DND-41 (cell line): ENCODE measurements around the gene ZNF333.
A peak's percentile ranks its signal among the peaks of the same experiment; 100 is the strongest.
"Not testable (repeated sequence)": the region's sequence is repeated elsewhere in the genome, so short reads cannot be mapped to it uniquely, and the experiment has no call there.

Experiments used
- ATAC-seq: fragments of 200-7000 bp; cut with Tn5 transposase; 3 replicates; pipeline ENCODE4 v1.9.1; 2021; ENCODE audit warnings: low read depth; ENCODE audit not compliant: insufficient read depth
- DNase-seq: peaks from one replicate; pipeline ENCODE4 v3.0.0-alpha.2; 2020
- H2AFZ ChIP-seq: 2 replicates; pipeline ENCODE4 v1.6.0; 2012; ENCODE audit warnings: low read depth, low read length
- H3K27ac ChIP-seq: 2 replicates; pipeline ENCODE4 v1.5.1; 2012; ENCODE audit warnings: low read length, inconsistent platforms
- H3K27me3 ChIP-seq: fragments of 200-600 bp; sonication (generic); 2 replicates; pipeline ENCODE4 v1.6.0; 2012; ENCODE audit warnings: low read length, mild to moderate bottlenecking, inconsistent platforms; ENCODE audit not compliant: insufficient read depth, poor library complexity
- H3K36me3 ChIP-seq: 2 replicates; pipeline ENCODE4 v1.5.1; 2012; ENCODE audit warnings: low read length, inconsistent platforms; ENCODE audit not compliant: insufficient read depth
- H3K4me1 ChIP-seq: 2 replicates; pipeline ENCODE4 v1.5.1; 2012; ENCODE audit warnings: mild to moderate bottlenecking, low read length; ENCODE audit not compliant: insufficient read depth
- H3K4me2 ChIP-seq: 2 replicates; pipeline ENCODE4 v1.6.0; 2012; ENCODE audit warnings: mild to moderate bottlenecking, moderate library complexity, low read length, inconsistent platforms; ENCODE audit not compliant: insufficient read depth
- H3K4me3 ChIP-seq, 2 experiments: fragments of 200-600 bp in 1 of 2; shearing (Covaris generic) in 1 of 2; 2 replicates each; pipeline ENCODE4 v1.5.1; 2012 to 2016; ENCODE audit warnings: inconsistent platforms in 2 of 2, low read length in 2 of 2, mild to moderate bottlenecking in 2 of 2, low read depth in 1 of 2, moderate library complexity in 1 of 2
- H3K79me2 ChIP-seq: 2 replicates; pipeline ENCODE4 v1.6.0; 2012; ENCODE audit warnings: low read length, inconsistent platforms; ENCODE audit not compliant: insufficient read depth
- H3K9ac ChIP-seq: 2 replicates; pipeline ENCODE4 v1.6.0; 2012; ENCODE audit warnings: low read depth, mild to moderate bottlenecking, inconsistent platforms, low read length, moderate library complexity
- H3K9me3 ChIP-seq: 2 replicates; pipeline ENCODE4 v1.5.1; 2012; ENCODE audit warnings: low read length, moderate library complexity, mild to moderate bottlenecking, inconsistent platforms; ENCODE audit not compliant: insufficient read depth, severe bottlenecking
- H4K20me1 ChIP-seq: 2 replicates; pipeline ENCODE4 v1.6.0; 2012; ENCODE audit warnings: low read length; ENCODE audit not compliant: insufficient read depth
- EZH2 ChIP-seq: IDR thresholded peaks from 3 replicates; pipeline ENCODE4 v1.6.1; 2012; ENCODE audit warnings: borderline replicate concordance, low read depth, mild to moderate bottlenecking, moderate library complexity, low read length, inconsistent platforms; ENCODE audit not compliant: severe bottlenecking
- TF ChIP-seq, protein P1 (sequence below): IDR thresholded peaks from 2 replicates; pipeline ENCODE4 v1.5.1; 2012; ENCODE audit warnings: borderline replicate concordance, low read length, moderate library complexity, mild to moderate bottlenecking; ENCODE audit not compliant: poor library complexity, severe bottlenecking; ENCODE audit errors: extremely low read depth

Gene ZNF333

DNA sequence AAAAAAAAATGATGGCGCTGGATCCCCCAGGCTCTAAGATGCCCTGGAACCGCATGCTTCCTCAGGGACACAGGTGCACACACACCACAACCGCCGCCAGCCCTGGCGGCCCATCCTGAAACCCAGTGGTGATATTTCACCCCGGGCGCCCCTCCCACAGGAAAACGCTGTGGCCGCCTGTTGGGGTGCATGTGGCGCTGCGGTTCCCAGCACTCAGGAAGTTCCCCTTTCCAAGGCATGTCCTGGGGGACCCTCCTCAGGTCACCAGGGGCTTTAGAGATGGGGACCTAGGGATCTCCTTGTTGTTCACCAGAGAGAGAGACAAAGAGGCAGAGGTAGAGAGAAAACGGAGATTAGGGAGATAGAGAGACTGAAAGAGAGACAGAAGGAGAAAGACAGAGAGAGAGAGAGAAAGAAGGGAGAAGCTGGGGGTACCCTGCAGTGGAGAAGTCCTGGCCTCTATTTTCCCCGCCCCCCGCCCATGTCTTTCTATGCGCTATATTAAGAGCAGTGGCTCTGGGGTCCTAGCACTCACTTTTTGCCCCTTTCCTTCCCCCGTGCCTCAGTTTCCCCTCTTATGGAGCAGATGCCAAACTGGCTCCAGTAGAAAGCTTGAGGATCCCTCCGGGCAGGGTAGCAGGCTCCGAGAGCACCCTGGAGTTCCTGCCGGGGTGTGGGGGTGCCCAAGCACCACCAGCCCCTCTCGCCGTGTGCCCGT lies 86.2 kb downstream of the ZNF333 start:
- Histone ChIP-seq H3K9me3 (no peaks in the 10 kb centered on the region), H3K9ac (peak overlapping the region; percentile 49), H3K27ac (peak overlapping the region; percentile 82), H3K4me2 (peak overlapping the region; percentile 68), H3K4me3 (peak overlapping the region; percentile 30 to 60; a peak in 3 of 4 replicates), H4K20me1 (no peaks in the 10 kb centered on the region), H3K36me3 (peaks cover 8% of the 10 kb centered on the region), H3K4me1 (peaks cover 53% of the 10 kb centered on the region), H2AFZ (peak overlapping the region; percentile 54), H3K79me2 (0 out of 2 replicates have a peak, but pooled peaks cover 2% of the 10 kb centered on the region), H3K27me3 (no peaks in the 10 kb centered on the region)
- TF ChIP-seq, protein P1, sequence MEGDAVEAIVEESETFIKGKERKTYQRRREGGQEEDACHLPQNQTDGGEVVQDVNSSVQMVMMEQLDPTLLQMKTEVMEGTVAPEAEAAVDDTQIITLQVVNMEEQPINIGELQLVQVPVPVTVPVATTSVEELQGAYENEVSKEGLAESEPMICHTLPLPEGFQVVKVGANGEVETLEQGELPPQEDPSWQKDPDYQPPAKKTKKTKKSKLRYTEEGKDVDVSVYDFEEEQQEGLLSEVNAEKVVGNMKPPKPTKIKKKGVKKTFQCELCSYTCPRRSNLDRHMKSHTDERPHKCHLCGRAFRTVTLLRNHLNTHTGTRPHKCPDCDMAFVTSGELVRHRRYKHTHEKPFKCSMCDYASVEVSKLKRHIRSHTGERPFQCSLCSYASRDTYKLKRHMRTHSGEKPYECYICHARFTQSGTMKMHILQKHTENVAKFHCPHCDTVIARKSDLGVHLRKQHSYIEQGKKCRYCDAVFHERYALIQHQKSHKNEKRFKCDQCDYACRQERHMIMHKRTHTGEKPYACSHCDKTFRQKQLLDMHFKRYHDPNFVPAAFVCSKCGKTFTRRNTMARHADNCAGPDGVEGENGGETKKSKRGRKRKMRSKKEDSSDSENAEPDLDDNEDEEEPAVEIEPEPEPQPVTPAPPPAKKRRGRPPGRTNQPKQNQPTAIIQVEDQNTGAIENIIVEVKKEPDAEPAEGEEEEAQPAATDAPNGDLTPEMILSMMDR: no peak
- no peak for TF ChIP-seq EZH2
- ATAC-seq (peak; percentile 70), DNase-seq (peak; percentile 79)

DNA sequence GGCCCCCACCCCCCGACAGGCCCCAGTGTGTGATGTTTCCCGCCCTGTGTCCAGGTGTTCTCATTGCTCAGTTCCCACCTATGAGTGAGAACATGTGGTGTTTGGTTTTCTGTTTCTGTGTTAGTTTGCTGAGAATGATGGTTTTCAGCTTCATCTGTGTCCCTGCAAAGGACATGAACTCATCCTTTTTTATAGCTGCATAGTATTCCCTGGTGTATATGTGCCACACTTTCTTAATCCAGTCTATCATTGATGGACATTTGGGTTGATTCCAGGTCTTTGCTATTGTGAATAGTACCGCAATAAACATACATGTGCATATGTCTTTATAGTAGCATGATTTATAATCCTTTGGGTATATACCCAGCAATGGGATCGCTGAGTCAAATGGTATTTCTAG lies 87.8 kb downstream of the ZNF333 start:
- H3K4me2 ChIP-seq, H3K79me2 ChIP-seq, H3K9me3 ChIP-seq, H3K9ac ChIP-seq, H2AFZ ChIP-seq, ATAC-seq, H3K27ac ChIP-seq, H4K20me1 ChIP-seq, H3K36me3 ChIP-seq, DNase-seq, H3K27me3 ChIP-seq, H3K4me3 ChIP-seq: not testable (repeated sequence)
- H3K4me1 ChIP-seq: peaks cover 39% of the 10 kb centered on the region

DNA sequence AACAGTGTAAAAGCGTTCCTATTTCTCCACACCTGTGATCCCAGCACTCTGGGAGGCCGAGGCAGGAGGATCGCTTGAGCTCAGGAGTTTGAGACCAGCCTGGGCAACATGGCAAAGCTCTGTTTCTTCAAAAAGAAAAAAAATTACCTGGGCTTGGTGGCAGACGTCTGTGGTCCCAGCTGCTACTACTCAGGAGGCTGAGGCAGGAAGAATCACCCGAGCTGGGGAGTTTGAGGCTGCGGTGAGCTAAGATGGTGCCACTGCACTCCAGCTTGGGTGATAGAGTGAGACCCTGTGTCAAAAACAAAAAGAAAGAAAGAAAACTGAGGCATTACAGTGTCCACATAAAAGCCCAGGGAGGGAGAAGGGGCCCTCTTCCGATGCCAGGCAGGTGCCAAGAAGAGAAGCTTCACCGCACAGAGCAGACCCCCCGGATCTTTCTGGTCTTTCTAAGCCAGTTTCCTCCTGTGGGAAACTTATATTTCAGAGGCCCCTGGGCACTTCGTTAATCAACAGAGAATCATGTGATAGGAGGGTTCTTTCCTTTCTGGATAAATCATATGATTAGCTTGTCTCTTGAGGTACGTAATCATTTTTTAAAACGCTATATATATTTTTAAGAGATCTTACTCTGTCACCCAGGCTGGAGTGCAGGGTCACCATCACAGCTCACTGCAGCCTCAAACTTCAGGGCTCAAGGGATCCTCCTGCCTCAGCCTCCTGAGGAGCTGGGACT lies 88.4 kb downstream of the ZNF333 start, which contains the start of gene ADGRE2:
TSS of gene ADGRE2 (minus strand) at position 451 of the 736 bp plus-strand sequence. CDS start 1,804 bp downstream, outside the sequence.
- H3K9ac ChIP-seq, H3K4me2 ChIP-seq, H2AFZ ChIP-seq, H3K27me3 ChIP-seq, H3K36me3 ChIP-seq, H3K79me2 ChIP-seq, H3K9me3 ChIP-seq, H4K20me1 ChIP-seq, H3K4me3 ChIP-seq: not testable (repeated sequence)
- ATAC-seq (peak; percentile 56), DNase-seq (peak; percentile 64)
- H3K27ac ChIP-seq: 0 out of 2 replicates have a peak within 1 kb of the TSS, but pooled peaks have one; percentile 56
- H3K4me1 ChIP-seq: peaks cover 42% of the 10 kb centered on the region

DNA sequence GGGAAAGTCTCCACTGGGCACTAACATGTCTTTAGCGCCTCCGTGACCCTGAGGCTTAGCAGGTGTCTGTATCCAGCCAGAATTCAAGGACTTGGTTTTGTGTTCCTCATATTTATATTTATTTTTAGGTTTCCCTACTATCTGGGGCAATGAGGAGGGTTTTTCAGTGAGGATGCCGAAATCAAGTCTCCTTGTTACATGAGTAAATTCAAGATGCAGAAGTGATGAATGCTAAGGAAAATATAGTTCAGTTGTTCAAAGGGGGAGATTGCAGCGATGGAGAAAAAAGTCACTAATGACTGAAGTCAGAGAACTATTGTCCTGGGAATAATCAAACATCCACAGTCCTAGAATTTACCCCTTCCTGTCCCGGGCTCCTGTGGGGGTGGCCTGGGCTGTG lies 89.3 kb downstream of the ZNF333 start:
- Histone ChIP-seq H3K9ac (no peak overlapping the region), H3K27ac (no peak overlapping the region)
- no peak for TF ChIP-seq EZH2
- TF ChIP-seq, protein P1: no peak

DNA sequence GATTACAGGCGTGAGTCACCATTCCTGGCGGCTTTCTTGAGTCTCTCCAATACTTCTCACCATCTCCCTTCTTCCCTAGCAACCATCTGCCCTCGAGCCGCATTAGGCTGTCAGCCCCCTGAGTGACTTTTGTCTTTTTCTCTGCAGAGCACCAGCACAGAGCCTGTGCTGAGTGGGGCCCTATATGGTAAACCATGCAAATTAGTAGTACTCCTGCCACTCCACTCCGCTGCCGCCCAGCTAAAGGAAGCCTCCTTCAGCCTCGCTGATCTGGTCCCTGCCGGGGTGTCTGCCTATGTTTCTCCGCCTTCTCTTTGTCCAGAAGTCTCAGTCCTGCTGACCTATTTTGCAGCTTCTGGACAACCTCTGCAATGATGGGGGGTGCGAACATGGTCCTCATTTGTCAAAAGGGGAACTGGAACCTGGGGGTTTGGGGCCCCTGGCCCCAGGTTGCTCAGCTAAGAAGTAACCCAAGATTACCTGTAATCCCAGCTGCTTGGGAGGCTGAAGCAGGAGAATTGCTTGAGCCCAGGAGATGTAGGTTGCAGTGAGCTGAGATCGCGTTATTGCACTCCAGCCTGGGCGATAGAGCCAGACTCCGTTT lies 90.9 kb downstream of the ZNF333 start:
- H3K27me3 ChIP-seq, DNase-seq, H3K4me2 ChIP-seq, H4K20me1 ChIP-seq, H3K36me3 ChIP-seq, H3K9me3 ChIP-seq, H3K9ac ChIP-seq, H3K4me3 ChIP-seq, H2AFZ ChIP-seq, H3K79me2 ChIP-seq, ATAC-seq, H3K27ac ChIP-seq: not testable (repeated sequence)
- peaks cover 40% of the 10 kb centered on the region for H3K4me1 ChIP-seq

More for the DNA sequence above, 89.3 kb downstream of the ZNF333 start:
- DNase-seq (no peak), ATAC-seq (no peak)
- peaks cover 46% of the 10 kb centered on the region for H3K4me1 ChIP-seq
- H4K20me1 ChIP-seq: no peaks in the 10 kb centered on the region
- no peak overlapping the region for H3K4me2 ChIP-seq
- H3K27me3 ChIP-seq: no peaks in the 10 kb centered on the region
- 0 out of 2 replicates have a peak, but pooled peaks cover 2% of the 10 kb centered on the region for H3K79me2 ChIP-seq
- no peaks in the 10 kb centered on the region for H3K36me3 ChIP-seq
- no peak overlapping the region for H3K4me3 ChIP-seq
- H2AFZ ChIP-seq: no peak overlapping the region; the same call in 1 of the 2 replicates
- H3K9me3 ChIP-seq: no peaks in the 10 kb centered on the region
